NCI-H345 treated with DMSO at 0.1 percent for 48 hours (cell line): Measurements from ENCODE around the gene POU2AF2.
"Not testable (repeated sequence)": the region's sequence is repeated elsewhere in the genome, so short reads cannot be mapped to it uniquely, and the experiment has no call there.

Experiments
- DNase-seq: peaks from one replicate; lab custom pipeline; 2025; ENCODE audit not compliant: unreplicated experiment; lab: John Stamatoyannopoulos, UW

POU2AF2 gene

GRCh38 chr11:111245425-111245824 lies at the start of gene POU2AF2:
Gene POU2AF2, plus strand, starts transcription at chr11:111245725. Its CDS starts 129 bp downstream, at chr11:111245854.
- no peak for DNase-seq

- no peak for DNase-seq
Measured at GRCh38 chr11:111200010-111200534, 45.5 kb upstream of the POU2AF2 start.

- DNase-seq: no peak
Measured at GRCh38 chr11:111204211-111204610, 41.3 kb upstream of the POU2AF2 start.

GRCh38 chr11:111205632-111206385 lies 39.7 kb upstream of the POU2AF2 start:
- DNase-seq: no peak

- DNase-seq: no peak
Measured at GRCh38 chr11:111206472-111206871, 39.1 kb upstream of the POU2AF2 start.

GRCh38 chr11:111207213-111207612 lies 38.3 kb upstream of the POU2AF2 start:
- no peak for DNase-seq

- no peak for DNase-seq
Measured at GRCh38 chr11:111209543-111210355, 35.8 kb upstream of the POU2AF2 start.

- DNase-seq: no peak
Measured at GRCh38 chr11:111213256-111213655, 32.3 kb upstream of the POU2AF2 start.

- DNase-seq: no peak
Measured at GRCh38 chr11:111220721-111221120, 24.8 kb upstream of the POU2AF2 start.

- no peak for DNase-seq
Measured at GRCh38 chr11:111221208-111221607, 24.3 kb upstream of the POU2AF2 start.

GRCh38 chr11:111221936-111222335 lies 23.6 kb upstream of the POU2AF2 start:
- not testable (repeated sequence) for DNase-seq

GRCh38 chr11:111222821-111223455 lies 22.6 kb upstream of the POU2AF2 start:
- not testable (repeated sequence) for DNase-seq

GRCh38 chr11:111225881-111226280 lies 19.6 kb upstream of the POU2AF2 start:
- DNase-seq: no peak

GRCh38 chr11:111229604-111230003 lies 15.9 kb upstream of the POU2AF2 start:
- DNase-seq: no peak

- no peak for DNase-seq
Measured at GRCh38 chr11:111230122-111230465, 15.4 kb upstream of the POU2AF2 start.

GRCh38 chr11:111231836-111232235 lies 13.7 kb upstream of the POU2AF2 start:
- DNase-seq: no peak

- DNase-seq: no peak
Measured at GRCh38 chr11:111236383-111236782, 9.1 kb upstream of the POU2AF2 start.

- no peak for DNase-seq
Measured at GRCh38 chr11:111237926-111238325, 7.6 kb upstream of the POU2AF2 start.

- DNase-seq: no peak
Measured at GRCh38 chr11:111246956-111247355, 1.4 kb downstream of the POU2AF2 start.

GRCh38 chr11:111250936-111251335 lies 5.4 kb downstream of the POU2AF2 start:
- DNase-seq: no peak

- no peak for DNase-seq
Measured at GRCh38 chr11:111253131-111253530, 7.6 kb downstream of the POU2AF2 start.

- DNase-seq: no peak
Measured at GRCh38 chr11:111253630-111254029, 8.1 kb downstream of the POU2AF2 start.
